Brain pericyte (primary cell): Measurements from ENCODE around the gene LUZP2.

Experiments used
- DNase-seq: peaks from one replicate; pipeline ENCODE4 v3.0.0-alpha.2; 2012; ENCODE audit warnings: low read depth, low spot score

LUZP2 gene

GRCh38 chr11:24496736-24497725 lies at the start of gene LUZP2:
Gene LUZP2 (plus strand): TSS chr11:24497053.
- DNase-seq: peak; percentile 13

GRCh38 chr11:24453129-24453718 lies 43.6 kb upstream of the LUZP2 start:
- DNase-seq: no peak

DNA sequence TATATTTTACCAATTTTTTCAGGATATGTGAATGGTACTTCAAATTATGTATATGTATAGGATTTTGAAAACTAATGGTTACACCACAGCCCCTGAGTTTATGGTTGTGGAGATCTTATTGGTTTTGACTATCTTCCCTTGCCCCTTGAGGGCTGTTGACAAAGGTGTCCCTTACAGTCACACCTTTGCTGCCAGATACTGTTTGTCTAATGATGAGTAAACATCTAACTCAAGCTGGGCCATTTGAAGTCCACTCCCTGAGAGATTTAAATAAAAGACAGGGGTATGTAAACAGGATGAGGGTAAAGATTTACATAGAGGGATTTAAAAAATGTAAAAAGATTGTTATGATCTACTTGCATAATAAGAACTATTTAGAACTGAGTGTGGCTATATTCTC lies 38.9 kb upstream of the LUZP2 start:
- no peak for DNase-seq

- DNase-seq: no peak
These were observed 26.4 kb upstream of the LUZP2 start for GRCh38 chr11:24470431-24470830.

- no peak for DNase-seq
These were observed 25.8 kb upstream of the LUZP2 start for GRCh38 chr11:24471084-24471483.

GRCh38 chr11:24478718-24479117 lies 18.1 kb upstream of the LUZP2 start:
- no peak for DNase-seq

- no peak for DNase-seq
These were observed 7.4 kb upstream of the LUZP2 start for GRCh38 chr11:24489477-24489876.

DNA sequence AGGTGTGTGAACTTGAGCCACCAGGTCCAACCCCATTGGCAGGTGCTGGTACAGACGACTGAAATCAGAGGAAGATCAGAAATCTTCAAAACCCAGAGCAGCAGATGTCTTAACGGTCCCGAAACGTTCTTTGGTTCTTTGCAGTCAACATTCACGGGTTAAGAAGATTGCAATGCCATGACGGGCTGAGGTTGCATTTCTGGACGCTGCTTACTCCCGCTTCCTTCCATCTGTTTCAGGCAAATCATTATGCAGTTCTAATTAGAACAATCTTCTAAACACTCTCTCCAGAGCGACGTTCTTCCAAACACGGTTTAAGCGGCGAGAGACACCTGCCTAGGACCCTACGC lies 492 bp upstream of the LUZP2 start:
- DNase-seq: no peak

GRCh38 chr11:24497831-24498230 lies 978 bp downstream of the LUZP2 start:
- no peak for DNase-seq

DNA sequence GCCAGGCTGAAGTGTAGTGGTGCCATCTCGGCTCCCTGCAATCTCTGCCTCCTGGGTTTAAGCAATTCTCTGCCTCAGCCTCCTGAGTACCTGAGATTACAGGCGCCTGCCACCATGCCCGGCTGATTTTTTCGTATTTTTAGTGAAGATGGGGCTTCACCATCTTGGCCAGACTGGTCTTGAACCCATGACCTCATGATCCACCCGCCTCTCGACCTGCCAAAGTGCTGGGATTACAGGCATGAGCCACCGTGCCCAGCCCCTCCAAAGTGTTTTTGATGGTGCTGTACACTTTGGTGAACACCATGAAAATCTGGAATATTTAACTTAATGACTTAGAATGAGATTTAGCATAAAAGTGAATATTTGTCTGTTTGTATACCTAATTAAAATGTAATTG lies 5.6 kb downstream of the LUZP2 start:
- no peak for DNase-seq

- DNase-seq: no peak
These were observed 12.3 kb downstream of the LUZP2 start for GRCh38 chr11:24509114-24509513.

- no peak for DNase-seq
These were observed 14.7 kb downstream of the LUZP2 start for GRCh38 chr11:24511511-24511910.

DNA sequence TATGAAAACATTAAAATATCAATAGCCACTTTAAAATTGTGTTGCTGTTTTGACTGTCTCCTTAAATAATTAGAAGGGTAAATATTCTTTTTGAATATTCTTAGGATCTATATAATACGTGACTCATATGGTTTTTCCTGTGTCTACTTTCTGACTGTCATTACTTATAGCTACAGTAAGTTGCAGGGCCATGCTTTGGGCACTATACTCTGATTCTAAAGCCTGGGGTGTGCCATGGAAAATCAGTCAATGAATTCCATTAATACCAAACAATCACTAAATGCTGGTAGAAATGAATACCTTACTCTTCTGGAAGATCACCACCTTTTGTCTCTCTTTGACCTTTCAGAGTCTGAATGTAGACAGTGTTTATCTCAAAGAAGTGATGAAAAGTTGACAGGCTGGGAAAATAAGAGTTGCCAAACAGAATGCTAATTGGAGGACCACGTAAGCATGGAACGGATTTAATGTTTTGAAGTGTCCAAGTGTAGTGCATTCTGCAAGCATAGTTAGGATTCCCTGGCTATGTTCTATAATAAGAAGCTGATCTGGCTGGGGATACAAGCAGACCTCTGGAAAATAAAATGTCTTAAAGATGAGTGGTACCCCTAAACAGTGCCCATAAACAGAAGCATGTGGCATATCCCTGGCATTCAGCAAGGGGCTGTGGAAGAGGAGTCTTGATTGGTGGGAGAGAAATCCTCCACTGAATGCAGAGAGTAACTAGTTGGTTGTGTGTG lies 16.8 kb downstream of the LUZP2 start:
- no peak for DNase-seq

DNA sequence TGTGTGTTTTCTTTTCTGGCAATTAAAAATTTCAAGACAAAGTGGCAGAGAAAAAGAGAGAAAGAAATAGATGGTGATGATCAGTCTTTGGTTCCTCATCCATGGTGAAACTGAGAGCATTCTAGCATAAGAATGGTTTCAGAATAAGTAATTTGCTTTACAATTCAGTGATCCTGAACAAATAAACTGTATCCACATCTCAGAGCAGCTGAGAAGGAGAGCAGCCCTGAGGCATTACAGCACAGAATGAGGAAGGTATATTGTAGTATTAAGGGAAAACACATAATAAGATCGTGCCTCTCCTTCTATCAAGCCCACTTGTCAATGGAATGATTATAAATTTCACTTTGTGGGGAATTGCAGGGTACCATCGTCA lies 17.4 kb downstream of the LUZP2 start:
- no peak for DNase-seq

DNA sequence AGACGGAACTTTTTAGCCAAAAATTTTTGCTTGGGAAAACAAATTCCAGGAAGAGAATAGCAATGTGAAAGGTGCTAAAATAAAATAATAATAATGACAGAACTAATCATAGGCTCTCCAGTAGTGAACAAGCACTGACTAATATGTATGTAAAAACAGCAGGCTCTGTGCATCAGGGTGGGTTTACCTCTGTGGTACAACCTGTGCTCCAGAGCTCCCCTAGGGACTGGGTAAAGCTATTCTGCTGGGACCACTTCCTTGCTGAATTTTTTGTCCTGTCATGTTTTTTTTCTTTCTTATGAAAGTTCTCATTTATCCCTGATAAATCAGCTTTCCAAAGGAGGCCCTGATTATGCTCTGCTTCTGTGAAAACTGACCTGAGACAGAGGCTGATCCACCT lies 18.8 kb downstream of the LUZP2 start:
- no peak for DNase-seq

- DNase-seq: no peak
These were observed 19.8 kb downstream of the LUZP2 start for GRCh38 chr11:24516638-24517037.

GRCh38 chr11:24521601-24522000 lies 24.7 kb downstream of the LUZP2 start:
- DNase-seq: no peak

GRCh38 chr11:24524156-24524555 lies 27.3 kb downstream of the LUZP2 start:
- DNase-seq: no peak

GRCh38 chr11:24531528-24531927 lies 34.7 kb downstream of the LUZP2 start:
- DNase-seq: no peak

GRCh38 chr11:24543771-24544170 lies 46.9 kb downstream of the LUZP2 start:
- DNase-seq: no peak

- no peak for DNase-seq
These were observed 59.8 kb downstream of the LUZP2 start for GRCh38 chr11:24556693-24557092.

GRCh38 chr11:24559315-24559714 lies 62.5 kb downstream of the LUZP2 start:
- DNase-seq: no peak

DNA sequence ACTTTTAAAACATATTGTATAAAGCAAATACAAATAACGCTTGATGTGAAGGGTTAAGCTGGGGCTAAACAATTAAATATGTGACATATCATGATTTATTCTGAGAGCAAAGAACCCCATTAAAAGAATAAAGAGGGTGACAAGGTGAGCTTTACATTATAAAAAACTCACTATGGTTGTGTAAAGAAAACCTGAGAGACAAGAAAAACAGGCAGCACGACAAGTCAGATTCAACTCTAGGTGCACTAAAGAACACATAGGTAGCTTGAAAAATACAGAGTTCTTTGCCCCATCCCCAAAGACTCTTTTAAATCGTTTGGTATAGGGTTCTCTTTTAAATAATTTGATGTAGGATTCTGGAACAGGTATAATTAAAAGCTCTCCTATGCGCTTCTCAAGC lies 63.5 kb downstream of the LUZP2 start:
- no peak for DNase-seq
